HL-60 (cell line): Measurements from ENCODE around the gene ICOS.

Experiments used
- DNase-seq, 2 experiments: peaks; one replicate each; pipeline ENCODE4 v3.0.0-alpha.2; 2010 to 2020; ENCODE audit warnings: low read depth in 1 of 2, low spot score in 1 of 2
- H3K27ac ChIP-seq: fragments of 250-450 bp; sonication (Bioruptor Pico); replicated peaks from 2 replicates; pipeline ENCODE4 v1.5.1; 2020; ENCODE audit warnings: mild to moderate bottlenecking, moderate library complexity
- H3K27me3 ChIP-seq: fragments of 250-450 bp; sonication (Bioruptor Pico); 2 replicates; pipeline ENCODE4 v1.5.1; 2021; ENCODE audit warnings: mild to moderate bottlenecking, moderate library complexity; ENCODE audit not compliant: insufficient read depth, poor library complexity, severe bottlenecking
- H3K4me3 ChIP-seq: replicated peaks from 2 replicates; pipeline ENCODE4 v1.5.1; 2011; ENCODE audit warnings: mild to moderate bottlenecking, control low read depth, low read length; ENCODE audit not compliant: insufficient read depth
- GABPA ChIP-seq: IDR thresholded peaks from 2 replicates; pipeline ENCODE4 v1.6.1; 2012; ENCODE audit warnings: low read depth
- POLR2AphosphoS5 ChIP-seq: IDR thresholded peaks from 2 replicates; pipeline ENCODE4 v1.6.1; 2012; ENCODE audit warnings: low read depth
- SPI1 ChIP-seq: IDR thresholded peaks from 2 replicates; pipeline ENCODE4 v1.6.1; 2012; ENCODE audit warnings: low read depth, mild to moderate bottlenecking, borderline replicate concordance
- TF ChIP-seq, protein P1 (sequence below): IDR thresholded peaks from one replicate; pipeline ENCODE4 v1.5.1; 2011; ENCODE audit warnings: low read length, control low read depth, inconsistent platforms; ENCODE audit not compliant: insufficient read depth
- TF ChIP-seq, protein P2 (sequence below): IDR thresholded peaks from 2 replicates; pipeline ENCODE4 v1.6.1; 2012; ENCODE audit warnings: low read depth; ENCODE audit not compliant: insufficient replicate concordance

Gene ICOS

DNA sequence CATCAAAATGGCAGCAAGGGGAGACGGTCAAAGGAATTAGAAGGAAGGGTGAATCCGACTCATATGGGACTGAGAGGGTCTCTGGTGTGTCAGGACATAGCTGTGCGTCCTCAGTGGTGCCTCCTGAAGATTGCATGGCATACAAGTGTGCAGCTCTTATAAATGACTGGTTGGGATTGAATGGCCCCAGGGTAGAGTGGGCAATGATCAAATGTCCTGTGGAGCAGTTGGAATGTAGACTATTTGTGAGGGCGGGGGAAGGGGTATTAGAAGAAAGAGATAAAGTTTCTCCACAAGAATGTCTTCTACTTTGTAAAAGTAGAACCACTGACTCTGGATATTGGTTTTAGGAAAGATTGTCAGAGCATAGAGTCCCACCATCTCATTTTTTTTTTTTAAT, 44.4 kb upstream of the ICOS start:
- no peak for DNase-seq
- Histone ChIP-seq H3K27ac (no peak overlapping the region), H3K4me3 (no peak overlapping the region), H3K27me3 (no peaks in the 10 kb centered on the region)
- TF ChIP-seq GABPA, result no peak

DNA sequence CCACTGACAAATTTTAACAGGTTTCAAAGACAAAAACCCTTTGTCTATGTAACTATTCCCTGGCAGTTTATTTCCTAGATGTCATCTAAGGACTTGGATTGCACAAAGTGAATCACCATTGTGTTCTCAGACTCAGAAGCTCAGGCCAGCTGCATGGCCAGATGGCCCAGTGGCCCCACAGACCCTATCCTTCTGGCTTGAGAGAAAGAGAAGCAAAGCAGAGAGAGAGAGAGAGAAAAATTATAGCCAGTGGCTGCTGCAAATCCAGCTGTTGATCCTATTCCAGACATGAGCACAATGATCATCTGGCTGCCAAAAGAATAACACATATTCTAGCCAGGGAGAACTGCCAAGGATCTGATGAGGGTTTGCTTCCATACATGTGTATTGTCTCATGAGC, 43.2 kb upstream of the ICOS start:
- no peak overlapping the region for H3K4me3 ChIP-seq
- no peak for DNase-seq
- no peak overlapping the region for H3K27ac ChIP-seq
- TF ChIP-seq GABPA (no peak), SPI1 (no peak), POLR2AphosphoS5 (no peak)
- TF ChIP-seq, protein P1, sequence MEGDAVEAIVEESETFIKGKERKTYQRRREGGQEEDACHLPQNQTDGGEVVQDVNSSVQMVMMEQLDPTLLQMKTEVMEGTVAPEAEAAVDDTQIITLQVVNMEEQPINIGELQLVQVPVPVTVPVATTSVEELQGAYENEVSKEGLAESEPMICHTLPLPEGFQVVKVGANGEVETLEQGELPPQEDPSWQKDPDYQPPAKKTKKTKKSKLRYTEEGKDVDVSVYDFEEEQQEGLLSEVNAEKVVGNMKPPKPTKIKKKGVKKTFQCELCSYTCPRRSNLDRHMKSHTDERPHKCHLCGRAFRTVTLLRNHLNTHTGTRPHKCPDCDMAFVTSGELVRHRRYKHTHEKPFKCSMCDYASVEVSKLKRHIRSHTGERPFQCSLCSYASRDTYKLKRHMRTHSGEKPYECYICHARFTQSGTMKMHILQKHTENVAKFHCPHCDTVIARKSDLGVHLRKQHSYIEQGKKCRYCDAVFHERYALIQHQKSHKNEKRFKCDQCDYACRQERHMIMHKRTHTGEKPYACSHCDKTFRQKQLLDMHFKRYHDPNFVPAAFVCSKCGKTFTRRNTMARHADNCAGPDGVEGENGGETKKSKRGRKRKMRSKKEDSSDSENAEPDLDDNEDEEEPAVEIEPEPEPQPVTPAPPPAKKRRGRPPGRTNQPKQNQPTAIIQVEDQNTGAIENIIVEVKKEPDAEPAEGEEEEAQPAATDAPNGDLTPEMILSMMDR, result no peak
- TF ChIP-seq, protein P2, sequence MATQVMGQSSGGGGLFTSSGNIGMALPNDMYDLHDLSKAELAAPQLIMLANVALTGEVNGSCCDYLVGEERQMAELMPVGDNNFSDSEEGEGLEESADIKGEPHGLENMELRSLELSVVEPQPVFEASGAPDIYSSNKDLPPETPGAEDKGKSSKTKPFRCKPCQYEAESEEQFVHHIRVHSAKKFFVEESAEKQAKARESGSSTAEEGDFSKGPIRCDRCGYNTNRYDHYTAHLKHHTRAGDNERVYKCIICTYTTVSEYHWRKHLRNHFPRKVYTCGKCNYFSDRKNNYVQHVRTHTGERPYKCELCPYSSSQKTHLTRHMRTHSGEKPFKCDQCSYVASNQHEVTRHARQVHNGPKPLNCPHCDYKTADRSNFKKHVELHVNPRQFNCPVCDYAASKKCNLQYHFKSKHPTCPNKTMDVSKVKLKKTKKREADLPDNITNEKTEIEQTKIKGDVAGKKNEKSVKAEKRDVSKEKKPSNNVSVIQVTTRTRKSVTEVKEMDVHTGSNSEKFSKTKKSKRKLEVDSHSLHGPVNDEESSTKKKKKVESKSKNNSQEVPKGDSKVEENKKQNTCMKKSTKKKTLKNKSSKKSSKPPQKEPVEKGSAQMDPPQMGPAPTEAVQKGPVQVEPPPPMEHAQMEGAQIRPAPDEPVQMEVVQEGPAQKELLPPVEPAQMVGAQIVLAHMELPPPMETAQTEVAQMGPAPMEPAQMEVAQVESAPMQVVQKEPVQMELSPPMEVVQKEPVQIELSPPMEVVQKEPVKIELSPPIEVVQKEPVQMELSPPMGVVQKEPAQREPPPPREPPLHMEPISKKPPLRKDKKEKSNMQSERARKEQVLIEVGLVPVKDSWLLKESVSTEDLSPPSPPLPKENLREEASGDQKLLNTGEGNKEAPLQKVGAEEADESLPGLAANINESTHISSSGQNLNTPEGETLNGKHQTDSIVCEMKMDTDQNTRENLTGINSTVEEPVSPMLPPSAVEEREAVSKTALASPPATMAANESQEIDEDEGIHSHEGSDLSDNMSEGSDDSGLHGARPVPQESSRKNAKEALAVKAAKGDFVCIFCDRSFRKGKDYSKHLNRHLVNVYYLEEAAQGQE, result no peak
- H3K27me3 ChIP-seq, result no peaks in the 10 kb centered on the region

DNA sequence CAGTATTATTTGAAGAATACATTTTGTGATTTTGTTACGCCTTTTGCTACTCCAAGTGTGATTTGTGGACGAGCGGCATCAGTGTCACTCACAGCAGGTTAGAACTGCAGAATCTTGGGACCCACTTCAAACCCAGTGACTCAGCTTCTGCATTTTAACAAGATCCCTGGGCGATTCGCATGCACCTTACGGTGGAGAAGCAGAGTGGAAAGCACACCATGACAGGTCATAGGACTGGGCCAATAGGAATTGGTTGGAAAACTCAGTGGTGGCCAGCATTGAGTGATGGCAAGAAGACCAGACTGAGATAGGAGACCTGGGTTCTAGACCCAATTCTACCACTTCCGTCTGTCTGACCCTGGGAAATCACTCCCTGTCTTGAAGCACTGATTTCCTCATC, 42.7 kb upstream of the ICOS start:
- TF ChIP-seq, protein P2, result no peak
- TF ChIP-seq GABPA, result no peak
- TF ChIP-seq POLR2AphosphoS5, result no peak
- TF ChIP-seq SPI1, result no peak
- TF ChIP-seq, protein P1, result no peak
- no peaks in the 10 kb centered on the region for H3K27me3 ChIP-seq
- DNase-seq, result no peak
- no peak overlapping the region for H3K4me3 ChIP-seq
- H3K27ac ChIP-seq, result no peak overlapping the region

DNA sequence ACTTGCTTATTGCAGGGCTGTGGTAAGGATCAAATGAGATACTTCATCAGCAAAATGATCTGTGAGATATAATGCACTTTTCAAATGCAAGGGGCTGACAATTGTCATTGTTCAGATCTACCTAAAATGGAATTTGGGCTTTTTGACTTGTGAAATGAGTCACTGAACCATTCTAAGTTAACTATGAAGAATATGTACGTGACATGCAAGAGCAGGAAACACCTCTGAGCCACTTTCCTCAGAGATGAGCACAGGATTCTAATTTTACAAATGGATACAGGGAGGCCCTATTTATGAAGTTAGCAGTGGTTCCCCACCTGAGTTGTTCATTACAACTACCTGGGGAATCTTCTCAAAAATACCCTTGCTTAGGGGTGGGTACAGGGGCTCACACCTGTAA, 42.3 kb upstream of the ICOS start:
- H3K27ac ChIP-seq, result no peak overlapping the region
- TF ChIP-seq SPI1 (no peak), GABPA (no peak), POLR2AphosphoS5 (no peak)
- TF ChIP-seq, protein P2, result no peak
- TF ChIP-seq, protein P1, result no peak
- H3K4me3 ChIP-seq, result no peak overlapping the region
- H3K27me3 ChIP-seq, result no peaks in the 10 kb centered on the region
- DNase-seq, result no peak
